Smooth muscle cell (in vitro differentiated cells): ENCODE results near the gene TERT. TPM values are rescaled to one million over a fixed set of nuclear protein-coding genes. Genes with fewer than 3 reads are reported as not detected.

Experiments
- DNase-seq: peaks from one replicate; lab custom pipeline; 2025; ENCODE audit not compliant: unreplicated experiment; lab: John Stamatoyannopoulos, UW
- H2AFZ ChIP-seq: fragments of 200-600 bp; sonication (generic); 2 replicates; pipeline ENCODE4 v1.6.0; 2016; ENCODE audit warnings: antibody characterized with exemption, low read depth, mild to moderate bottlenecking
- H3F3A ChIP-seq: fragments of 200-600 bp; sonication (generic); 2 replicates; pipeline ENCODE4 v1.6.0; 2017; ENCODE audit warnings: antibody characterized with exemption, low read depth
- H3K27ac ChIP-seq: fragments of 200-600 bp; sonication (generic); 2 replicates; pipeline ENCODE4 v1.5.1; 2016; ENCODE audit warnings: low read depth, mild to moderate bottlenecking
- H3K27me3 ChIP-seq: fragments of 200-600 bp; sonication (generic); 2 replicates; pipeline ENCODE4 v1.6.1; 2016; ENCODE audit warnings: low read depth, mild to moderate bottlenecking
- H3K36me3 ChIP-seq: fragments of 200-600 bp; sonication (generic); 2 replicates; pipeline ENCODE4 v1.5.1; 2016; ENCODE audit warnings: low read depth
- H3K4me1 ChIP-seq: fragments of 200-600 bp; sonication (generic); 2 replicates; pipeline ENCODE4 v1.5.1; 2016; ENCODE audit warnings: low read depth
- H3K4me2 ChIP-seq: fragments of 200-600 bp; sonication (generic); 2 replicates; pipeline ENCODE4 v1.6.0; 2016; ENCODE audit warnings: mild to moderate bottlenecking
- H3K4me3 ChIP-seq: fragments of 200-600 bp; sonication (generic); 2 replicates; pipeline ENCODE4 v1.5.1; 2016; ENCODE audit warnings: mild to moderate bottlenecking
- H3K79me2 ChIP-seq: fragments of 200-600 bp; sonication (generic); 2 replicates; pipeline ENCODE4 v1.6.0; 2016; ENCODE audit warnings: low read depth, mild to moderate bottlenecking
- H3K9ac ChIP-seq: fragments of 200-600 bp; sonication (generic); 2 replicates; pipeline ENCODE4 v1.6.0; 2016; ENCODE audit warnings: low read depth
- H3K9me3 ChIP-seq: fragments of 200-600 bp; sonication (generic); replicated peaks from 2 replicates; pipeline ENCODE4 v1.5.1; 2016; ENCODE audit warnings: low read depth
- H4K20me1 ChIP-seq: fragments of 200-600 bp; sonication (generic); 2 replicates; pipeline ENCODE4 v1.6.0; 2016; ENCODE audit warnings: low read depth
- WGBS: methylation state at CpG from one replicate; pipeline ENCODE4 v1.1.7; 2016; ENCODE audit warnings: low lambda C conversion rate; 5-methylcytosine and 5-hydroxymethylcytosine counted together
- polyA plus RNA-seq: library from polyadenylated mRNA; unstranded; fragments of >200 nt; fragmentation: Nextera tagmentation; extraction: Ambion mirVana; gene quantifications from 2 replicates; pipeline ENCODE4 v1.2.1, GENCODE V29; 2016
- total RNA-seq: library from RNA; depleted of rRNA; stranded (reverse); fragments of >200 nt; gene quantifications from 2 replicates; pipeline ENCODE4 v1.2.3, GENCODE V29; 2014
- TF ChIP-seq, protein P1 (sequence below): fragments of 200-600 bp; sonication (generic); IDR thresholded peaks from 2 replicates; pipeline ENCODE4 v1.5.1; 2017; ENCODE audit warnings: borderline replicate concordance, mild to moderate bottlenecking, antibody characterized with exemption; ENCODE audit not compliant: insufficient read depth, poor library complexity, severe bottlenecking

TERT gene
- total and polyA plus RNA-seq, 2 experiments from 2014 or later = not detected

DNA sequence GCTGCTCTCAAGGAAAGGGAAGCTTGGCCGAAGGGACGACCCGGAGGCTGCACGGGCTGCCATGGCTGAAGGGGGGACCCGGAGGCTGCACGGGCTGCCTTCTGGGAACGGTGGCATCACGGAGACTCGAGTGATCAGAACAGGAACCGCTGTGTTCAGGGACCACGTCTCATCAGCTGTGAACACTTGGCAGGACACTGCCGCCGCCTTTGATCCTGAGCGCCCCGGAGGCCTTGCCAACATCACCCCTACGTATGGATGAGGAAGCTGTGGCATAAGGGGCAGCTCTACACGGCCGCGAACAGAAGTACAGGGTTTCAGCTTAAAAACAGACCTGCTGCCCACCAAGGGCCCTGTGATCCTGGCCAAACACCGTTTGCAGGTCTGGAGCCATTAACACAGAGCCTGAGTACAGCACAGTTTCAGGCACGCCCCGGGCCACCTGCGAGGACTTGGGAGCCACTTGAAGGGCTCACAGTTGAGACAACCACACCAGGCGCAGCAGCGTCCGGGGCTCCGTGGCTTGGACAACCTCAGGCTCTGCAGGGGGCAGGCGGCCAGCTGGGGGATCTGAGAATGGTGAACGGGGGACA lies 23.9 kb upstream of the TERT start:
- Histone ChIP-seq H3K9ac (no peak overlapping the region), H3K4me1 (no peaks in the 10 kb centered on the region), H3K27me3 (no peaks in the 10 kb centered on the region), H3K4me3 (no peak overlapping the region), H3K36me3 (peaks cover 5% of the 10 kb centered on the region), H2AFZ (no peak overlapping the region), H3F3A (no peaks in the 10 kb centered on the region), H3K9me3 (no peaks in the 10 kb centered on the region), H3K4me2 (no peak overlapping the region), H4K20me1 (no peaks in the 10 kb centered on the region), H3K79me2 (no peaks in the 10 kb centered on the region), H3K27ac (no peak overlapping the region)
- no peak for DNase-seq
- 97% methylated on average over 29 of the region's 29 CpGs for WGBS
- TF ChIP-seq, protein P1, sequence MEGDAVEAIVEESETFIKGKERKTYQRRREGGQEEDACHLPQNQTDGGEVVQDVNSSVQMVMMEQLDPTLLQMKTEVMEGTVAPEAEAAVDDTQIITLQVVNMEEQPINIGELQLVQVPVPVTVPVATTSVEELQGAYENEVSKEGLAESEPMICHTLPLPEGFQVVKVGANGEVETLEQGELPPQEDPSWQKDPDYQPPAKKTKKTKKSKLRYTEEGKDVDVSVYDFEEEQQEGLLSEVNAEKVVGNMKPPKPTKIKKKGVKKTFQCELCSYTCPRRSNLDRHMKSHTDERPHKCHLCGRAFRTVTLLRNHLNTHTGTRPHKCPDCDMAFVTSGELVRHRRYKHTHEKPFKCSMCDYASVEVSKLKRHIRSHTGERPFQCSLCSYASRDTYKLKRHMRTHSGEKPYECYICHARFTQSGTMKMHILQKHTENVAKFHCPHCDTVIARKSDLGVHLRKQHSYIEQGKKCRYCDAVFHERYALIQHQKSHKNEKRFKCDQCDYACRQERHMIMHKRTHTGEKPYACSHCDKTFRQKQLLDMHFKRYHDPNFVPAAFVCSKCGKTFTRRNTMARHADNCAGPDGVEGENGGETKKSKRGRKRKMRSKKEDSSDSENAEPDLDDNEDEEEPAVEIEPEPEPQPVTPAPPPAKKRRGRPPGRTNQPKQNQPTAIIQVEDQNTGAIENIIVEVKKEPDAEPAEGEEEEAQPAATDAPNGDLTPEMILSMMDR = no peak

DNA sequence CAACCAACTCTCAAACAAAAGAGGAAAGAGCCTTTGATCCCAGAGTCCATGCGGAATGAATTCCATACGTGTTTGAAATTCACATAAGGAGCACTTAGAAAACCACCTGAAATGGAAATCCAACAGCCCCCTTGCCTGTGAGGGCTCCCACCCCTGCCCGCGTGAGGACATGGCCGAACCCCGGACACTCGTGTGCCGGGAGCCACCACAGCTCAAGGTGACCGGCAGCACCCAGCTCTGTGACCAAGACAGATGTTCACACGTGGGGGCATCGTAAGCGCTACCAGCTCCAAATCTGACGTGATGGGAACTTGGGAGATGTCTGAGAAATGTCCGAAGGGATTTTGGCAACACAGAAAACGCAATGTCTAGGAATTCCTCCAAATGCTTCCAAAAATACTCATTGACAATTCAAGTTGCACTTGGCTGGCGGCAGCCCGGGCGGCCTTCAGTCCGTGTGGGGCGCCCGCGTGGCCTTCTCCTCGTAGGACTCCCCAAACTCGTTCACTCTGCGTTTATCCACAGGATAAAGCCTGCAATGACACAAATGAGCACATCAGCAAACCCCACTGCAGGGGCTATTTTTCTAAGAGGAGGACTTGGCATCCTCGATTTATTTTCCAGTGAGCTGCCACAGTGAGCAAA lies 23.2 kb upstream of the TERT start:
- H3K36me3 ChIP-seq = peaks cover 5% of the 10 kb centered on the region
- H3K4me2 ChIP-seq = no peak overlapping the region
- no peaks in the 10 kb centered on the region for H3K9me3 ChIP-seq
- no peak for DNase-seq
- H3K4me3 ChIP-seq = no peak overlapping the region
- TF ChIP-seq, protein P1 = no peak
- H3K79me2 ChIP-seq = no peaks in the 10 kb centered on the region
- no peak overlapping the region for H2AFZ ChIP-seq
- H3K27ac ChIP-seq = no peak overlapping the region
- H3K4me1 ChIP-seq = no peaks in the 10 kb centered on the region
- no peaks in the 10 kb centered on the region for H3K27me3 ChIP-seq
- H4K20me1 ChIP-seq = no peaks in the 10 kb centered on the region
- WGBS = 95% methylated on average over 26 of the region's 26 CpGs
- H3K9ac ChIP-seq = no peak overlapping the region
- H3F3A ChIP-seq = no peaks in the 10 kb centered on the region

DNA sequence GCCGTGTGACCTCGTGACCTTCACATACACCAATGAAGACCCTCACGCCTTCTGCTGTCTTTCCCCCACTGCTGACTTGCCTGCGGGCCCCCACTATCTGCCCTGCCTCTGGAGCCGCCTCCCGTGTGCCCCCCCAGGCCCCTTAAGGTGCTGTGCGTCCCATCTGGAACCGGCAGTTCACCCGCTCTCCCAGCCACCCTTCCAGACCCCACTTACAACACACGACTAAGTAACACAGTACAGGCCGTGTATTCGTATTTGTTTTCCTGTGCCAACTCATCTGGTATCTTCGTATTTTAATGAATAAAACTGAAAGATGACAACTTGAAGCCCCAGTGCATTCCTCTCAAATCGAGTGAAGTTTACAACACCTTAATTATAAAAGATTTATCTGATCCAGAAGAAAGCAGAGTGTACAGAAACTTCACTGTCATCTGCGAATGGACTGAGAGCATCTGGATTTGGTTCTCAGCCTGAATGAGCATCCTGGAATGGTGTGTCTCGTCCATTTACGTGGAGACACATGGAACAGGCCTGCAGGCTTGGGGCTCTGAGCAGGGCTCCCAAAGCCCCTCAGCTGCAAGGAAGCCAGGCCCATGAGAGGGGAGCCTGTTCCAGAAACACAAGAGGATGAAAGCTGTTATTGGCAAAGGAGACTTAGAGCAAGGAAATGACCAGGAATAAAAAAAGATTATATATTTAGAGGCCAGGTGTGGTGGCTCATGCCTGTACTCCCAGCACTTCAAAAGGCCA lies 21.9 kb upstream of the TERT start:
- Histone ChIP-seq H3K79me2 (no peaks in the 10 kb centered on the region), H3K4me1 (no peaks in the 10 kb centered on the region), H2AFZ (no peak overlapping the region), H4K20me1 (no peaks in the 10 kb centered on the region), H3K36me3 (peaks cover 5% of the 10 kb centered on the region), H3K9me3 (no peaks in the 10 kb centered on the region), H3K4me3 (no peak overlapping the region), H3K27me3 (no peaks in the 10 kb centered on the region), H3K9ac (no peak overlapping the region), H3K4me2 (no peak overlapping the region), H3K27ac (no peak overlapping the region), H3F3A (no peaks in the 10 kb centered on the region)
- 82% methylated on average over 17 of the region's 17 CpGs for WGBS
- TF ChIP-seq, protein P1 = no peak
- no peak for DNase-seq
